ENCODE measurements around the gene PTPN14. TPM values are rescaled to one million over a fixed set of nuclear protein-coding genes. Genes with fewer than 3 reads are reported as not detected.

Gene PTPN14
- total and polyA plus RNA-seq, 2 of the 8 experiments (the other 6 are each of a cell fraction or from before 2014, with no cell fraction given): 14.4 to 93.6 TPM

- Histone ChIP-seq H3K27ac (ENCODE audit: low read depth, low read length) (no peak overlapping the region), H3K4ac (replicated peaks; ENCODE audit: insufficient read length, low read depth, low read length) (no peak overlapping the region), H3K4me2 (ENCODE audit: insufficient read depth in 1 of 2, low read depth in 2 of 2, low read length in 2 of 2) (no peak overlapping the region), H4K20me1 (replicated peaks in 1 of 2; ENCODE audit: control insufficient read depth in 1 of 2, insufficient read depth in 2 of 2, low read length in 2 of 2) (no peaks in the 10 kb centered on the region), H3K18ac (ENCODE audit: extremely low read depth, low read length) (no peak overlapping the region), H3K4me1 (replicated peaks in 1 of 4; ENCODE audit: control insufficient read depth in 3 of 4, insufficient read depth in 4 of 4, low read length in 3 of 4) (peaks cover 3 to 8% (median 4%) of the 10 kb centered on the region in 4 experiments; a peak in 6 of 7 replicates), H2BK20ac (ENCODE audit: low read length) (no peak overlapping the region), H2AFZ (ENCODE audit: low read length) (no peak overlapping the region), H3K36me3 (ENCODE audit: control insufficient read depth in 2 of 4, insufficient read depth in 4 of 4, low read length in 3 of 4) (peaks cover 0 to 27% (median 7%) of the 10 kb centered on the region in 4 experiments; a peak in 3 of 8 replicates), H3K4me3 (ENCODE audit: extremely low read depth in 1 of 4, insufficient read depth in 2 of 4, low read depth in 3 of 4, low read length in 4 of 4) (no peak overlapping the region), H4K91ac (replicated peaks; ENCODE audit: insufficient read length, low read length) (no peak overlapping the region), H3K23ac (ENCODE audit: insufficient read length) (no peak overlapping the region), H3K9me3 (ENCODE audit: insufficient read depth in 2 of 2, low read depth in 1 of 2, low read length in 1 of 2) (peaks cover 2 to 3% of the 10 kb centered on the region in 2 experiments; a peak in 2 of 4 replicates), H2BK5ac (ENCODE audit: low read depth, low read length) (no peak overlapping the region), H2BK12ac (ENCODE audit: low read depth, low read length) (no peak overlapping the region), H3K27me3 (replicated peaks in 1 of 4; ENCODE audit: control insufficient read depth in 3 of 4, extremely low read depth in 1 of 4, insufficient read depth in 3 of 4, low read length in 3 of 4) (no peaks in the 10 kb centered on the region), H3K14ac (ENCODE audit: insufficient read length) (no peak overlapping the region), H3K79me2 (ENCODE audit: control insufficient read depth in 1 of 2, insufficient read depth in 2 of 2, low read length in 2 of 2) (no peaks in the 10 kb centered on the region), H3K23me2 (ENCODE audit: low read depth, low read length) (no peaks in the 10 kb centered on the region; the same call in 1 of the 2 replicates), H4K8ac (ENCODE audit: extremely low read depth, insufficient read depth, low read length) (no peak overlapping the region), H2AK5ac (ENCODE audit: low read depth, low read length) (no peak overlapping the region), H3K56ac (replicated peaks; ENCODE audit: insufficient read length, low read depth, low read length) (no peak overlapping the region), H2BK15ac (ENCODE audit: low read length) (no peak overlapping the region), H3K9ac (replicated peaks in 1 of 4; ENCODE audit: extremely low read depth in 1 of 4, low read depth in 3 of 4, low read length in 3 of 4) (no peak overlapping the region), H2BK120ac (replicated peaks; ENCODE audit: low read depth, low read length) (no peak overlapping the region), H4K5ac (ENCODE audit: insufficient read length, low read depth, low read length) (no peak overlapping the region), H3K79me1 (ENCODE audit: low read depth, low read length) (no peaks in the 10 kb centered on the region)
- FAIRE-seq (no peak), DNase-seq (ENCODE audit: low read depth in 1 of 2, low spot score in 2 of 2) (no peak)
- CTCF ChIA-PET (ENCODE audit: partially characterized antibody): interaction anchor here (0.5 to 7.0 kb wide), 4 partner anchors 13 to 238 kb away, joined by 3 to 102 read pairs (median 4); no protein-coding TSS in a partner anchor
- POLR2A ChIA-PET (ENCODE audit: partially characterized antibody): interaction anchor here (1.0 to 1.5 kb wide), 2 partner anchors 11 to 12 kb away, joined by 4 to 5 read pairs; no protein-coding TSS in a partner anchor
- no peak for TF ChIP-seq TBP (IDR thresholded peaks at IDR 0.05; ENCODE audit: low read depth, low read length)
- TF ChIP-seq KDM1A (IDR thresholded peaks at IDR 0.05; ENCODE audit: borderline replicate concordance, low read length): no peak
- TF ChIP-seq RNF2 (IDR thresholded peaks at IDR 0.05; ENCODE audit: borderline replicate concordance, low read depth, low read length, missing control alignments, poor library complexity, severe bottlenecking): no peak
- TF ChIP-seq PHF8 (conservative IDR thresholded peaks at IDR 0.05; ENCODE audit: low read depth, low read length): no peak
Observed at GRCh38 chr1:214344897-214345296, 206.5 kb downstream of the PTPN14 start.
